ENCODE measurements around the gene MVK.

DNA sequence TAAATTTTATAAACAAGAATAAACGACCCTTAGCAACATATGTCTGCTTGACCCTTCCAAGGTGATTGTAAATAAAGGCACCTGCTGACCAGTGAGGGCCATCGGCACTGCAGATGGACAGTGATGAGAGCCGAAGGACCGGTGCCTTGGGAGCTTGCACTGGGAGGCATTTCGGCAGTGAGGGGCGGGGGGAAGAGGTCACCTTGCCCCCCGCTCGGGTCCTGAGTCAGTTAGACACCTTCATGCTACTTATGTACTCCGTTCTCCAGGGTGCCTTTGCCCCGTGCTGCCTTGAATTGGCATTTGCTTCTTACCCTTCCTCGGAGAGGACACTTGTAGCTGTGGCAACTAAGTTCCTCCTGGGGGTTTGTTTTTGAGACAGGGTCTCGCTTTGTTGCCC is 23.3 kb upstream of the MVK start:
- TF ChIP-seq FOXM1 (IDR thresholded peaks at IDR 0.05; ENCODE audit: borderline replicate concordance), result no peak
- no peak for TF ChIP-seq BHLHE40 (IDR thresholded peaks at IDR 0.05; ENCODE audit: borderline replicate concordance)

Measured in HEK293T (cell line).